GM13976 (cell line): ENCODE measurements around the gene SPECC1.

ENCODE experiments used
- DNase-seq: peaks from one replicate; pipeline ENCODE4 v3.0.0; 2012; ENCODE audit warnings: low spot score
- CTCF ChIP-seq: IDR thresholded peaks from 2 replicates; pipeline ENCODE4 v1.5.1; 2012; ENCODE audit warnings: borderline replicate concordance, mild to moderate bottlenecking; ENCODE audit not compliant: insufficient read depth; ENCODE audit errors: extremely low read depth, missing control alignments, control extremely low read depth
- in situ Hi-C: fragments of 300-500 bp; cut with MboI; formaldehyde crosslinking; loops from one replicate; pipeline ENCODE4 v1.12.0; 2022; ENCODE audit warnings: low sequenced_read_pairs, mixed read lengths, inconsistent platforms; ENCODE audit not compliant: unreplicated experiment

SPECC1 gene

GRCh38 chr17:20282526-20283308 lies 273.6 kb downstream of the SPECC1 start:
- no peak for DNase-seq
- in situ Hi-C loops, result no loop called here
- no peak for TF ChIP-seq CTCF

DNA sequence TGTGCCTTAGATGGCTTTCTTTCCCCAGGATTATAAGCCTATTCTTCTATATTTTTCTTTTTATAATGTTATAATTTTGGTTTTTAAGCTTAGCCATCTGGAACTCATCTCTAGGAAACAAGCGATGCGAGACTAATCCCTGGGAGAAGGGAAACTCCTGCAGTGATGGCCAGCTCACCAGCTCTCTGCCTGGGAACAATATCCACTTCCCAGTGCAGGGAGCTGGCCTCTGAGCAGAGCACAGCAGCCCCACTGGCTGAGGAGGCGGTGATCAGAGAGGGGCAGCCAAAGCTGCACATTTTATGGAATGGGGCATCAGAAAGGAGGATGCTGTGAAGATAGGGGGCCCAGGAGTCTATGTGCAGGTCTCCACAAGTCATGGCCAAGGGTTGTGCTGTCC lies 274.9 kb downstream of the SPECC1 start:
- no peak for TF ChIP-seq CTCF
- DNase-seq, result no peak
- in situ Hi-C loops, result no loop called here

DNA sequence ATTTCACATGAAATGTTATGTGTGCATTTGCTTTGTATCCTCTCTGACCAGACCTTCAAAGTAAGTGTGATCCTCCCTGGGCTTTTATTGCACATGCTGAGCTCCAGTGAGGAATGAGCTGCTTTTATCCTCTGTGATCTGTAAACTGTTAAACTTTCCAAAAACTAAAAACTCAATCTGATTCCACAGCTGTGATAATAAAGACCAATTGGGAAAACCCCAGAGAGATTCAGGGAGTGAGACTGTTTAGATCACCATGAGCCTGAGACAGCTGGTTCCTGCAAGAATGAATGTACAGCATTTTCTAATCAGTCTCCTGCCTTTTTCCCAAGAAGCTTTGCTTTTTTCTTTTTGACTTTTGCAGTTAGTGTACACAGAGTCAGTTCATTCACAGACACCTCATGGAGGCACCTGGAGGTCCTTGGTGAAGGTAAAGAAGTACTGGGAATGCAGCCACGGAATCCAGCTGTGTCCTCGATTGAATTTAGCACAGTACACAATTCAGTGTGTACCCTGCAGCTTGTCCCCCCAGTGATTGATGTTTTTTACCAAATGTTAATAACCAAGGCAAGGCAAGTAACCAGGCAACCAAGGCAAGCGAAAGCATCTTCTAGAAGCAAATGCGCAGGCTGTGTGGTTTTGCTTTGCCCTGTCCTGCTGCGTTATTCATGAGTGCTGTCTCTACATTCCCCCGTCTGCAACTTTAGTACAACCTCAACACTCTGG lies 275.6 kb downstream of the SPECC1 start:
- no peak for TF ChIP-seq CTCF
- in situ Hi-C loops, result no loop called here
- no peak for DNase-seq

DNA sequence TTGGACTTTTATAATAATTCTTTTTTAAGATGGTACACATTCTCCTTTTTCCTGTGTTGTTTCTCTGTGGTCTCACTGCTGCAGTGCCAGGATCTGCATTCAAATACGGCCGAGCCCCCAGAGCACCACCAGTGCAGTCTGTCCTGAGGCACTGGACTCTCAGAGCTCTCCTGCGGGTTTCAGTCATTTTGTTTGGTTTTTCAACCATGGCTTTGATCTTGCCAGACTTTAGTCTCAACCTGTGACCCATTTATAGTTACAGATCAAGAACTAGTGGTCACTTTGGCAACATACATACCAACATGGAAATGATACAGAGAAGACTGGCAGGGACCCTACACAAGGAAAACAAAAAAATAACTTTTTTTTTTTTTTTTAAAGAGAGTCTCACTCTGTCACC lies 280.8 kb downstream of the SPECC1 start:
- no peak for DNase-seq
- no peak for TF ChIP-seq CTCF
- in situ Hi-C loops, result no loop called here

DNA sequence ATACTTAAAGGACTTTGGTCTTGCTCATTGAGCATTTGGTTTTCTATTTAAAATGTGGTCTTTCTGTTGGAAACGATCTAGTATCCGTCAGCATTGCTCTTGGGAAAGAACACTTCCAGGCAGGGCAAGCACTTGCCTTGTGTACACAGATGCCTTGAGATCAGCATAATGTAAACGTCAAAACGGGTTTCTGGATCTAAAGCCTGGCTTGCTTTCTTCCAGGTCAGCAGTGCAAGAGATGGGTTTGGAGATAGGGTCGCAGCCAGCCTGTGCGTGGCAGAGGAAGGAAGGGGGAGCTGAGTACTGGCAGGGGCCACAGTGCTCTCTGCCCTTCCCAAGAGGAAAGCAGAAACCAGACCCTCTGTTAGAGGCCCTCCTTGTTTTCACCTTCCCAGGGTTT lies 282.7 kb downstream of the SPECC1 start:
- no peak for TF ChIP-seq CTCF
- in situ Hi-C loops, result no loop called here
- DNase-seq, result no peak

DNA sequence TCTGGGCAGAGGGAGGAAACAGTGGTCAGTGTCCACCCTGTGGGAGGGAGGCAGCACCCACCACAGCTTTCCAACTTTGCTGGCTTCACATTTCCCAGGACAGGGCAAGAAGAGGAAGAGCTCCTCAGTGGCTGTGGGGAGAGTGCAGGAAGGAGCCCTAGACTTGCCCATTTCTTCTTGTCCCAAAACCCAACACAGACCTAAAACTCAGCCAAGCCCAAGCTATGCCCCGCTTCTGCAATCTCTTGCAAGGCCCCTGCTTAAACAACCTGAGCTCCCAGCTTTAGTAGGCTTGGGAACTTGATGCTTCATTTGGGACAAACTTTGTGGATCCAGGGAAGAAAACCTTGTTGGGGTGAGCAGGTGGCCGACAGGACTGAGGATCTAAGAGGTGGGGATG lies 284.3 kb downstream of the SPECC1 start:
- in situ Hi-C loops, result no loop called here
- TF ChIP-seq CTCF, result no peak
- DNase-seq, result no peak
